GM12864 (cell line): ENCODE measurements around the gene UNC5C.

ENCODE experiments used
- DNase-seq: peaks from one replicate; pipeline ENCODE4 v3.0.0-alpha.2; 2011; ENCODE audit warnings: low read depth
- H3K4me3 ChIP-seq: 2 replicates; pipeline ENCODE4 v1.5.1; 2011; ENCODE audit warnings: mild to moderate bottlenecking, low read depth, low read length, control low read depth
- CTCF ChIP-seq: IDR thresholded peaks from 2 replicates; pipeline ENCODE4 v1.5.1; 2011; ENCODE audit warnings: low read depth, mild to moderate bottlenecking, moderate library complexity, low read length, control low read depth, inconsistent platforms; ENCODE audit errors: missing control alignments

The UNC5C gene

GRCh38 chr4:95170176-95170575 lies 378.6 kb downstream of the UNC5C start:
- TF ChIP-seq CTCF, result no peak
- no peak for DNase-seq
- no peak overlapping the region for H3K4me3 ChIP-seq

- no peak for TF ChIP-seq CTCF
- DNase-seq, result no peak
- no peak overlapping the region for H3K4me3 ChIP-seq
Observed at GRCh38 chr4:95167805-95168204, 381.0 kb downstream of the UNC5C start.

GRCh38 chr4:95165926-95166524 lies 382.7 kb downstream of the UNC5C start:
- peak; percentile 42 for TF ChIP-seq CTCF
- H3K4me3 ChIP-seq, result no peak overlapping the region
- peak; percentile 21 for DNase-seq

- no peak for TF ChIP-seq CTCF
- DNase-seq, result no peak
- H3K4me3 ChIP-seq, result no peak overlapping the region
Observed at GRCh38 chr4:95162867-95163266, 385.9 kb downstream of the UNC5C start.

- DNase-seq, result no peak
- no peak overlapping the region for H3K4me3 ChIP-seq
- TF ChIP-seq CTCF, result no peak
Observed at GRCh38 chr4:95161781-95162469, 386.8 kb downstream of the UNC5C start.

- no peak overlapping the region for H3K4me3 ChIP-seq
- TF ChIP-seq CTCF, result no peak
- DNase-seq, result no peak
Observed at GRCh38 chr4:95159384-95159783, 389.4 kb downstream of the UNC5C start.

- no peak for DNase-seq
- TF ChIP-seq CTCF, result no peak
- no peak overlapping the region for H3K4me3 ChIP-seq
Observed at GRCh38 chr4:95158626-95159025, 390.1 kb downstream of the UNC5C start.
